NOMO-1 treated with DMSO at 0.1 percent for 48 hours (cell line): ENCODE data around the gene KCNJ16.

ENCODE experiments used
- DNase-seq: peaks from one replicate; lab custom pipeline; 2025; ENCODE audit not compliant: unreplicated experiment; lab: John Stamatoyannopoulos, UW

KCNJ16 gene

DNA sequence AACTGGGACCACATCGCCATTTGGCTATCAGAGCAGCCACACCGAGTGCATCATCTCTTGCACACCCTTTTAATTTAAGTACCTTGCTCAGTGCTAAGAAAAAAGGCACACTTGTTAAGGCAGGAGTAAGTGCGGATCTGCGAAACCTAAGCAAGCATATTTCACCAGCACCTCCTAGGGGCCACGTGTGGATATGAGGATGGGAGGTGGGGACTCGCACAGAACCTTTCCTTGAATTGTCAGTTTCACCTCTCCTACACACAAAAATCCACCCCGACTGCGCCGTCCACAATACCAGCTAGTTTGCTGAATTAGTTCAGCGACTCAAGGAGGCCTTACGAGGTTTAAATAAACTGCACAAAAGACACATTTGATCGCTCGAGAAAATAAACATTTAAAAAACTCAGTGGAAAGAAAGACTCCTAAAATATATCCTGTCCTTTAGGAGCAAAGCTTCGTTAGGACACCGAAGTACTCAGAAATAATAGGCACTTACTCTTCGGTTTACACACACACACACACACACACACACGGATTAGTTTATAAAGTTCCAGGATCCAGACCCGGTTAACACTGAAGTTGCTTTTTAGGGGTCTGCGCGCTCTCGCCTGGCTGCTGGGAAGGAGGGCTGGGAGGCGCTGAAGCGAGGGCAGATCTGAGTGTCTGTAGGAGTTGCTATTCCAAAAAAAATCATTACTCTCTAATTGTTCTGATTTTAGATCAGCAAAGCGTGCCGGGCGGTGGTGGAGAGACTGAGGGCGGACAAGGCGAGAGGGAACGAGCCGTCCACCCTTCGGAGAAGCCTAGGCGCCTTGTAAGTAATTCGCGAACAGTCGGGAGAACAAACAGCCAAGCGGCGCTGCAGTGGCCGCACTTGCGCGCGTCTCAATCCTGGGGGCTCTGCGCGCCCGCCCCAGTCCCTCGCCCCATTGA lies 93.3 kb downstream of the KCNJ16 start:
- DNase-seq: peak; percentile 64

GRCh38 chr17:70168977-70169708 lies 94.1 kb downstream of the KCNJ16 start, which contains the start of gene KCNJ2:
TSS of gene KCNJ2 (plus strand) at chr17:70169532. CDS start at chr17:70175040, 5,508 bp downstream.
- DNase-seq: peak; percentile 91

- peak; percentile 47 for DNase-seq
Observed at GRCh38 chr17:70169709-70170597, 94.9 kb downstream of the KCNJ16 start.

DNA sequence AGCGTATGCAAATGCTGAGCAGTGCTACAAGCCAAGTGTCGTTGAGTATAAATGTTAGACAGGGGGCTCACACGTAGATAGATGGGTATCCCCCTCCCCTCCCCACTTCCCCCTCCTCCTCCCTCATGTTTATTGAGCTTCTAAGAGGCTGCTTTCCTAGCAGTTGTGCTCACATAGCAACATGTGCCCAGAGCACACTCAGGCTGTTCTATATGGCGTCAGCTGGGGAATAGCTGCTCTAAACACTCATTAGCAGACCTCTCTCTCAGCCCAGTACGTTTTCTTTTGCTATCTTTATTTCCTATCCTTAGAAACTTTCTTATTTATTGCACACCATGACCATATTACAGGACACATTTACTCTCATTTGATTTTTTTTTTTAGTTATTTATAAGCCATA lies 96.1 kb downstream of the KCNJ16 start:
- no peak for DNase-seq

- no peak for DNase-seq
Observed at GRCh38 chr17:70172449-70172848, 97.4 kb downstream of the KCNJ16 start.

DNA sequence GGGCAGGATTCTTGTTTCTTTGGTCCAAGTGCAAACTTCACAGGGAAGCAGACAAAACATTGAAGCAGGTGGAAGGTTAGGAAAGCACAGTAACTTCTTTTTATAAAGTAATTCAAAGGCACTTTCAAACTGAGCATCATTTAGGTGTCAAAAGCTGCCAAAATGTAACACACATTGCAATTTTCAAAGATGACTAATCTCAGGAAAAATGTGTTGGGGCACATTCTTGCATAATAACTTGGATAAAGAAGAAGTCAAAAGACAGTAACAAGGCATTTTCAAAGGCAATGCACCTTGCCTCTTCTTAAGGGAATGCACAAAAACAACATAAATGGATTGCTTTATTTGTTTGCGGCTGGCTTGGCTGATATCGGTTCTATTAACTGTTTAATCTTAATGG lies 97.9 kb downstream of the KCNJ16 start:
- DNase-seq: peak; percentile 54

GRCh38 chr17:70173681-70174080 lies 98.7 kb downstream of the KCNJ16 start:
- DNase-seq: no peak

DNA sequence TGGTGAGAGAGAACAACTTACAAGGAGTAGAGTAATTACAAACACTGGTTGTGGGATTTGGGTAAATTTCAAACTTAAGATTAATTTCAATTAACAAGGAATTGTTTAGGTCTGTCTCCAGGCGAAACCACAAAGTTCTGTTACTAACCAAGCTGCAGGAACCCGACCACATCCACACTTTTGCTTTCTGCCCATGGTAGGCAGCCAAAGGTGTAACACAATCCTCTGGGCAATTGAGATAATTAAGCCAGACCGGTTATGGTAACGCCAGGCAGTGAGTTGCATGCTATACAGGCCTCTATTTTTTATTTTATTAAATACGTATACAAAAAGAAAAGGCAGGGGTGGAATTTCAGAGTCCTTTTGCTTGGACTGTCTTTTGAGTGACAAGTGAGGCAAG lies 106.4 kb downstream of the KCNJ16 start:
- DNase-seq: no peak

- no peak for DNase-seq
Observed at GRCh38 chr17:70181866-70182265, 106.8 kb downstream of the KCNJ16 start.

GRCh38 chr17:70183508-70183907 lies 108.5 kb downstream of the KCNJ16 start:
- DNase-seq: no peak

DNA sequence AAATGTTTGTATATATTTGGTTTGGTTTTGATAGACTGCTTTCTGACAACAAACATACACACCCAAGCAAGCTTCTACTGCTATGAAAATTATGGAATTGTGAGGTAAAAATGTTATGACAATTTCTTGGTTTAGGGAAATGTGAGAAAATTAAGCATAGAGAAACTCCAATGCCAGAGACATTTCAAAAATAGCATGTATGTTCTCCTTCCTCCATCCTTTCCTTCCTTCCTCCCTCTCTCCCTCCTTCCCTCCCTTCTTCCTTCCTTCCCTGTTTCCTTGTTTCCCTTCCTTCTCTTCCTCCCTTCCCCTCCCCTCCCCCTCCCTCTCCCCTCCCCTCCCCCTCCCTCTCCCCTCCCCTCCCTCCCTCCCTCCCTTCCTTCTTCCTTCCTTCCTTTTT lies 109.2 kb downstream of the KCNJ16 start:
- DNase-seq: no peak

GRCh38 chr17:70184770-70185169 lies 109.7 kb downstream of the KCNJ16 start:
- DNase-seq: no peak
